HepG2 (cell line): Measurements from ENCODE around the gene XAF1. TPM values are rescaled to one million over a fixed set of nuclear protein-coding genes. Genes with fewer than 3 reads are reported as not detected.

Experiments used
- ATAC-seq: fragments of 200-7000 bp; cut with Tn5 transposase; 3 replicates; pipeline ENCODE4 v1.9.1; 2020; ENCODE audit warnings: mild to moderate bottlenecking, moderate library complexity
- BruUV-seq: library from RNA; stranded (reverse); fragments of 400-500 nt; replicated peaks from 2 replicates; lab custom pipeline; 2021; lab: Mats Ljungman, UMichigan
- CTCF ChIA-PET: fragments of 300-600 bp; formaldehyde crosslinking; extraction: SDS; loops from one replicate; lab custom pipeline; 2021; ENCODE audit warnings: low total read pairs, inconsistent platforms, low intra/inter-chr PET ratio; lab: Yijun Ruan, JAX
- POLR2A ChIA-PET: fragments of 350-600 bp; sonication (Branson Sonifier 250); formaldehyde crosslinking; loops from one replicate; lab custom pipeline; 2020; ENCODE audit warnings: antibody characterized with exemption, inconsistent platforms; lab: Yijun Ruan, JAX
- DNase-seq: peaks from one replicate; pipeline ENCODE4 v3.0.0-alpha.2; 2015; ENCODE audit warnings: low spot score
- FAIRE-seq: peaks from 3 replicates; lab custom pipeline; 2011; peaks lifted over from hg19 to GRCh38; lab: Jason Lieb, UNC
- H2AFZ ChIP-seq: one replicate; pipeline ENCODE4 v1.6.1; 2011; ENCODE audit warnings: low read length, inconsistent platforms
- H3K27ac ChIP-seq: fragments of 300-600 bp; 3 replicates; pipeline ENCODE4 v1.8.0; 2011; ENCODE audit warnings: mixed run types, mild to moderate bottlenecking, mixed read lengths, low read length, inconsistent platforms; ENCODE audit not compliant: insufficient read depth; ENCODE audit errors: extremely low read length
- H3K27me3 ChIP-seq, 2 experiments: fragments of 200-600 bp in 1 of 2; 2 replicates in 1 of 2; 3 replicates in 1 of 2; pipeline versions ENCODE4 v1.6.0 to v1.8.0; 2011; ENCODE audit warnings: low read length in 2 of 2, mild to moderate bottlenecking in 2 of 2, moderate library complexity in 2 of 2, inconsistent platforms in 1 of 2; ENCODE audit not compliant: insufficient read depth in 2 of 2, control insufficient read depth in 1 of 2
- H3K36me3 ChIP-seq, 2 experiments: fragments of 200-600 bp in 1 of 2; replicated peaks in 1 of 2; 2 replicates in 1 of 2; 3 replicates in 1 of 2; pipeline versions ENCODE4 v1.5.1 to v1.8.0; 2011; ENCODE audit warnings: low read length in 2 of 2, inconsistent platforms in 1 of 2; ENCODE audit not compliant: insufficient read depth in 2 of 2, control insufficient read depth in 1 of 2
- H3K4me1 ChIP-seq: 2 replicates; pipeline ENCODE4 v1.5.1; 2012; ENCODE audit warnings: low read length, inconsistent platforms; ENCODE audit not compliant: insufficient read depth
- H3K4me2 ChIP-seq: 2 replicates; pipeline ENCODE4 v1.6.0; 2011; ENCODE audit warnings: low read depth, low read length, inconsistent platforms
- H3K4me3 ChIP-seq, 3 experiments: fragments of 200-600 bp in 1 of 3; sonication (generic), shearing (Covaris generic) in 1 of 3; replicated peaks in 1 of 3; 2 replicates each; pipeline ENCODE4 v1.5.1; 2011 to 2016; ENCODE audit warnings: low read length in 3 of 3, inconsistent platforms in 2 of 3, low read depth in 2 of 3, mild to moderate bottlenecking in 2 of 3, control low read depth in 1 of 3, mixed read lengths in 1 of 3; ENCODE audit not compliant: insufficient read depth in 1 of 3
- H3K79me2 ChIP-seq: one replicate; pipeline ENCODE4 v1.6.1; 2011; ENCODE audit warnings: low read length, inconsistent platforms; ENCODE audit not compliant: insufficient read depth
- H3K9ac ChIP-seq: 2 replicates; pipeline ENCODE4 v1.6.0; 2011; ENCODE audit warnings: mild to moderate bottlenecking, low read depth, low read length, inconsistent platforms; ENCODE audit not compliant: insufficient read depth
- H3K9me3 ChIP-seq: 2 replicates; pipeline ENCODE4 v1.5.1; 2012; ENCODE audit warnings: mild to moderate bottlenecking, low read length
- H4K20me1 ChIP-seq: 2 replicates; pipeline ENCODE4 v1.6.0; 2011; ENCODE audit warnings: inconsistent platforms, mild to moderate bottlenecking, low read length, moderate library complexity; ENCODE audit not compliant: insufficient read depth
- FOSL2 ChIP-seq: sonication (generic); formaldehyde crosslinking; IDR thresholded peaks from 2 replicates; pipeline ENCODE4 v1.4.0; 2020; ENCODE audit warnings: missing genetic modification reagents
- HNF1B ChIP-seq: sonication (generic); formaldehyde crosslinking; IDR thresholded peaks from 2 replicates; pipeline ENCODE4 v1.5.1; 2020; ENCODE audit warnings: mild to moderate bottlenecking, moderate library complexity, missing genetic modification reagents
- THAP11 ChIP-seq: IDR thresholded peaks from 2 replicates; pipeline ENCODE4 v1.6.1; 2016; ENCODE audit warnings: missing biosample characterization, missing genetic modification reagents
- TRIM24 ChIP-seq: sonication (generic); formaldehyde crosslinking; IDR thresholded peaks from 2 replicates; pipeline ENCODE4 v1.8.0; 2022; ENCODE audit warnings: mild to moderate bottlenecking, missing genetic modification reagents
- ZBTB33 ChIP-seq: sonication (generic); formaldehyde crosslinking; IDR thresholded peaks from 2 replicates; pipeline ENCODE4 v1.4.0; 2020; ENCODE audit warnings: missing genetic modification reagents
- ZNF770 ChIP-seq: sonication (generic); formaldehyde crosslinking; IDR thresholded peaks from 2 replicates; pipeline ENCODE4 v1.5.0; 2020; ENCODE audit warnings: mild to moderate bottlenecking, missing genetic modification reagents
- WGBS: methylation state at CpG from one replicate; pipeline ENCODE4 v1.1.6; 2017; ENCODE audit warnings: low lambda C conversion rate; 5-methylcytosine and 5-hydroxymethylcytosine counted together
- in situ Hi-C: cut with HindIII; loops from 2 replicates; pipeline ENCODE4 v1.10.0; 2017; ENCODE audit warnings: low pct_unique_long_range_greater_than_20kb; ENCODE audit not compliant: extremely low pct_ligation_motif_present
- intact Hi-C: fragments of 100-400 bp; cut with micrococcal nuclease; formaldehyde crosslinking; loops from one replicate; pipeline ENCODE4 v1.10.0; 2022; ENCODE audit not compliant: unreplicated experiment
- polyA plus RNA-seq, 8 experiments: library from polyadenylated mRNA; depleted of rRNA in 3 of 8; stranded (reverse) in 7 of 8; unstranded in 1 of 8; fragments of >200 nt; fragmentation: Illumina TruSeq in 4 of 8; extraction: Trizol in 4 of 8; gene quantifications; 2 replicates each; pipeline versions ENCODE4 v1.2.1 to v1.2.3, GENCODE V29; 2011 to 2016; ENCODE audit warnings: low read depth in 4 of 8, missing spikeins in 1 of 8, mixed read lengths in 1 of 8; ENCODE audit not compliant: insufficient read depth in 1 of 8
- total RNA-seq, 5 experiments: library from RNA; depleted of rRNA; stranded (reverse); fragments of >200 nt; fragmentation: Illumina TruSeq; extraction: Trizol; gene quantifications; 2 replicates each; pipeline ENCODE4 v1.2.3, GENCODE V29; 2016; ENCODE audit warnings: low read depth in 1 of 5
- TF ChIP-seq, protein P1 (sequence below), 2 experiments: IDR thresholded peaks; 2 replicates each; pipeline ENCODE4 v1.6.1; 2011 to 2012; ENCODE audit warnings: low read length in 2 of 2, borderline replicate concordance in 1 of 2, low read depth in 1 of 2, mild to moderate bottlenecking in 1 of 2, moderate library complexity in 1 of 2
- TF ChIP-seq, protein P2 (sequence below): sonication (generic); IDR thresholded peaks from 2 replicates; pipeline ENCODE4 v1.6.1; 2016; ENCODE audit warnings: low read depth, borderline replicate concordance

Gene XAF1
- total and polyA plus RNA-seq, 2 of the 13 experiments (the other 11 are each of a cell fraction or from before 2014, with no cell fraction given), result 1.2 to 2.4 TPM

DNA sequence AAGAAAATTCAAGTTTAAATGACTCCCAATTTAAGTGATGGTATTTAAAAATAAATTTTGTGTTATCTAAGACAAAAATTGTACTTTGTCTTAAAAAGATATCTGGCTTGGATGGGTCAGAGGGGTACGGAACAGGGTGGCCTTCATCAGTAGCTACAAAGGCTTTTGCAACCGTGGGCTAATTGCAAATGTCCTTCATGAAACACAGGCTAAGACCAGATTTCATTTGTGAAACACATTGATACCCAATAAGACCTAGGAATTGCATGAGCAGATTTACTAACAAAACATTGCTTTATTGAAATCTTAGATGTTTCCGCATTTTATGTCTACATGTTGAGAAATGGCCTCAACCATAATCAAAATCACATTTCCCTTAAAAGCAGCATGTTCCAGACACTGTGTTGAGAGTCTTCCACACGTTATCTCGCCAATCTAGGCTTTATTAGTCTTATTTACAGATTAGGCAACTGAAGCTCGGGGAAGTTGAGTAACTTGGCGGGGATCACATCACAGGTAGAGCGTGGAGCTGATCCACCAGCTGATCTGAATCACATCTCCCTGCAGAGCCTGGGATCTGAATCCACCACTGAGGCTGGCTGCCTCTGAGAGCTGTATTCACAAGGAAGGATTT is 42.0 kb downstream of the XAF1 start:
- whole genome bisulfite sequencing, result 7% methylated on average over 8 of the region's 8 CpGs
- no peaks in the 10 kb centered on the region for H3K79me2 ChIP-seq
- peak overlapping the region in 1 of 3 experiments; percentile 22; a peak in 1 of 6 replicates for H3K4me3 ChIP-seq
- H3K4me1 ChIP-seq, result peaks cover 54% of the 10 kb centered on the region
- FAIRE-seq, result no peak
- no peak overlapping the region for H3K27ac ChIP-seq
- DNase-seq, result peak; percentile 15
- no peaks in the 10 kb centered on the region for H4K20me1 ChIP-seq
- 0 out of 3 replicates have a peak, but pooled peaks have one; percentile 16 for ATAC-seq
- H3K4me2 ChIP-seq, result peak overlapping the region; percentile 81
- in situ Hi-C loops, result no loop called here
- H3K36me3 ChIP-seq, result no peaks in the 10 kb centered on the region
- no peak overlapping the region; the same call in 1 of the 2 replicates for H3K9ac ChIP-seq
- intact Hi-C loops, result loop anchor here (10.0 kb wide), 1 partner anchor 83 kb away; the partner anchor contains the start of gene SLC13A5
- ChIA-PET POLR2A (no interaction called here), CTCF (no interaction called here)
- H3K9me3 ChIP-seq, result no peaks in the 10 kb centered on the region
- no TSS peak for BruUV-seq
- H2AFZ ChIP-seq, result no peak overlapping the region
- H3K27me3 ChIP-seq, result no peaks in the 10 kb centered on the region
- no peak for TF ChIP-seq TRIM24 (CRISPR knock-in tag)
- TF ChIP-seq, protein P1, sequence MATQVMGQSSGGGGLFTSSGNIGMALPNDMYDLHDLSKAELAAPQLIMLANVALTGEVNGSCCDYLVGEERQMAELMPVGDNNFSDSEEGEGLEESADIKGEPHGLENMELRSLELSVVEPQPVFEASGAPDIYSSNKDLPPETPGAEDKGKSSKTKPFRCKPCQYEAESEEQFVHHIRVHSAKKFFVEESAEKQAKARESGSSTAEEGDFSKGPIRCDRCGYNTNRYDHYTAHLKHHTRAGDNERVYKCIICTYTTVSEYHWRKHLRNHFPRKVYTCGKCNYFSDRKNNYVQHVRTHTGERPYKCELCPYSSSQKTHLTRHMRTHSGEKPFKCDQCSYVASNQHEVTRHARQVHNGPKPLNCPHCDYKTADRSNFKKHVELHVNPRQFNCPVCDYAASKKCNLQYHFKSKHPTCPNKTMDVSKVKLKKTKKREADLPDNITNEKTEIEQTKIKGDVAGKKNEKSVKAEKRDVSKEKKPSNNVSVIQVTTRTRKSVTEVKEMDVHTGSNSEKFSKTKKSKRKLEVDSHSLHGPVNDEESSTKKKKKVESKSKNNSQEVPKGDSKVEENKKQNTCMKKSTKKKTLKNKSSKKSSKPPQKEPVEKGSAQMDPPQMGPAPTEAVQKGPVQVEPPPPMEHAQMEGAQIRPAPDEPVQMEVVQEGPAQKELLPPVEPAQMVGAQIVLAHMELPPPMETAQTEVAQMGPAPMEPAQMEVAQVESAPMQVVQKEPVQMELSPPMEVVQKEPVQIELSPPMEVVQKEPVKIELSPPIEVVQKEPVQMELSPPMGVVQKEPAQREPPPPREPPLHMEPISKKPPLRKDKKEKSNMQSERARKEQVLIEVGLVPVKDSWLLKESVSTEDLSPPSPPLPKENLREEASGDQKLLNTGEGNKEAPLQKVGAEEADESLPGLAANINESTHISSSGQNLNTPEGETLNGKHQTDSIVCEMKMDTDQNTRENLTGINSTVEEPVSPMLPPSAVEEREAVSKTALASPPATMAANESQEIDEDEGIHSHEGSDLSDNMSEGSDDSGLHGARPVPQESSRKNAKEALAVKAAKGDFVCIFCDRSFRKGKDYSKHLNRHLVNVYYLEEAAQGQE (IDR thresholded peaks at IDR 0.05; ENCODE audit: borderline replicate concordance in 1 of 2, low read depth in 1 of 2, low read length in 2 of 2), result no peak
- TF ChIP-seq, protein P2, sequence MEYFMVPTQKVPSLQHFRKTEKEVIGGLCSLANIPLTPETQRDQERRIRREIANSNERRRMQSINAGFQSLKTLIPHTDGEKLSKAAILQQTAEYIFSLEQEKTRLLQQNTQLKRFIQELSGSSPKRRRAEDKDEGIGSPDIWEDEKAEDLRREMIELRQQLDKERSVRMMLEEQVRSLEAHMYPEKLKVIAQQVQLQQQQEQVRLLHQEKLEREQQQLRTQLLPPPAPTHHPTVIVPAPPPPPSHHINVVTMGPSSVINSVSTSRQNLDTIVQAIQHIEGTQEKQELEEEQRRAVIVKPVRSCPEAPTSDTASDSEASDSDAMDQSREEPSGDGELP, result peak; percentile 70; the same call in 1 of the 2 replicates
- TF ChIP-seq THAP11, result 0 out of 2 replicates have a peak, but pooled peaks have one; percentile 15
- no peak for TF ChIP-seq ZBTB33 (CRISPR knock-in tag)
- TF ChIP-seq FOSL2 (CRISPR knock-in tag), result peak; percentile 52
- no peak for TF ChIP-seq ZNF770 (CRISPR knock-in tag)
- no peak for TF ChIP-seq HNF1B (CRISPR knock-in tag)
